Astrocyte (in vitro differentiated cells and primary cell): ENCODE measurements around the gene FSIP1.
A peak's percentile ranks its signal among the peaks of the same experiment; 100 is the strongest.

Experiments
- EZH2 ChIP-seq: IDR thresholded peaks from 2 replicates; pipeline ENCODE4 v1.6.1; 2012; ENCODE audit warnings: mild to moderate bottlenecking, low read length, inconsistent platforms; ENCODE audit not compliant: insufficient read depth
- TF ChIP-seq, protein P1 (sequence below): IDR thresholded peaks from 2 replicates; pipeline ENCODE4 v1.5.1; 2011; ENCODE audit warnings: low read depth, mild to moderate bottlenecking, inconsistent platforms, low read length, moderate library complexity; ENCODE audit not compliant: insufficient read depth

DNA sequence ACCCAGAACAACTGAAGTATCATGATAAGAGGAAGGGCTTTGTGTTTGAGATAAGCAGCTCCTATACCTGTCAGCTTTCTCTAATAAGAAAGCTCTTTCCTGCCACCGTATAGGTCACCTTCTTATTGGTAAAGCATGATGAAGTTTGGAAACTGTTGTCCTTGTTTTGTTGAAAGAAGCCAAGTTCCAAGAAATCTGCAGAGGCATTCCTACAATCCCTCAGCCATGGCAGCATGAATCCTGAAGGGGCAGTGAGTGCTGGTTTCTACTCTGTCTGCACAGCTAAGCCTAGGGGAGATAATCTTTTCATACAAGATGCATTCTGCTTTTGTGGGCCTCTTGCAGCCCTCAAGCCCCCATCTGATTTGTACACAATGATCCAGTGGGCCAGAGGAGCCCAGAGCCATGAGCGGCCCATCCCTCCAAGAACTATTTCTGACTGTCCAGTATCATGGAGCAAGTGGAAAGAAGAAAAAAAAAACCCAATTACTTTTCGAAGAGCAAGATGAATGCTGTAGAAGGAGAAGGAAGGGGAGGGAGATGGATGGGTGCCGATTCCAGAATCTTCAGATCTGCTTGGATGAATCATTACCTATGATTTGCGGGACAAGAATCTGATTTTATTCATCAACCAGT lies 203.7 kb downstream of the FSIP1 start:
- TF ChIP-seq, protein P1, sequence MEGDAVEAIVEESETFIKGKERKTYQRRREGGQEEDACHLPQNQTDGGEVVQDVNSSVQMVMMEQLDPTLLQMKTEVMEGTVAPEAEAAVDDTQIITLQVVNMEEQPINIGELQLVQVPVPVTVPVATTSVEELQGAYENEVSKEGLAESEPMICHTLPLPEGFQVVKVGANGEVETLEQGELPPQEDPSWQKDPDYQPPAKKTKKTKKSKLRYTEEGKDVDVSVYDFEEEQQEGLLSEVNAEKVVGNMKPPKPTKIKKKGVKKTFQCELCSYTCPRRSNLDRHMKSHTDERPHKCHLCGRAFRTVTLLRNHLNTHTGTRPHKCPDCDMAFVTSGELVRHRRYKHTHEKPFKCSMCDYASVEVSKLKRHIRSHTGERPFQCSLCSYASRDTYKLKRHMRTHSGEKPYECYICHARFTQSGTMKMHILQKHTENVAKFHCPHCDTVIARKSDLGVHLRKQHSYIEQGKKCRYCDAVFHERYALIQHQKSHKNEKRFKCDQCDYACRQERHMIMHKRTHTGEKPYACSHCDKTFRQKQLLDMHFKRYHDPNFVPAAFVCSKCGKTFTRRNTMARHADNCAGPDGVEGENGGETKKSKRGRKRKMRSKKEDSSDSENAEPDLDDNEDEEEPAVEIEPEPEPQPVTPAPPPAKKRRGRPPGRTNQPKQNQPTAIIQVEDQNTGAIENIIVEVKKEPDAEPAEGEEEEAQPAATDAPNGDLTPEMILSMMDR = peak; percentile 24
- TF ChIP-seq EZH2 = no peak
